HG03521 (cell line): ENCODE measurements around the gene PI4KA.
A peak's percentile ranks its signal among the peaks of the same experiment; 100 is the strongest.
"Not testable (repeated sequence)": the region's sequence is repeated elsewhere in the genome, so short reads cannot be mapped to it uniquely, and the experiment has no call there.

ENCODE experiments used
- ATAC-seq: cut with Tn5 transposase; IDR thresholded peaks from one replicate; pipeline ENCODE4 v1.9.1; 2021; ENCODE audit warnings: mild to moderate bottlenecking, moderate library complexity; ENCODE audit not compliant: unreplicated experiment

The PI4KA gene

DNA sequence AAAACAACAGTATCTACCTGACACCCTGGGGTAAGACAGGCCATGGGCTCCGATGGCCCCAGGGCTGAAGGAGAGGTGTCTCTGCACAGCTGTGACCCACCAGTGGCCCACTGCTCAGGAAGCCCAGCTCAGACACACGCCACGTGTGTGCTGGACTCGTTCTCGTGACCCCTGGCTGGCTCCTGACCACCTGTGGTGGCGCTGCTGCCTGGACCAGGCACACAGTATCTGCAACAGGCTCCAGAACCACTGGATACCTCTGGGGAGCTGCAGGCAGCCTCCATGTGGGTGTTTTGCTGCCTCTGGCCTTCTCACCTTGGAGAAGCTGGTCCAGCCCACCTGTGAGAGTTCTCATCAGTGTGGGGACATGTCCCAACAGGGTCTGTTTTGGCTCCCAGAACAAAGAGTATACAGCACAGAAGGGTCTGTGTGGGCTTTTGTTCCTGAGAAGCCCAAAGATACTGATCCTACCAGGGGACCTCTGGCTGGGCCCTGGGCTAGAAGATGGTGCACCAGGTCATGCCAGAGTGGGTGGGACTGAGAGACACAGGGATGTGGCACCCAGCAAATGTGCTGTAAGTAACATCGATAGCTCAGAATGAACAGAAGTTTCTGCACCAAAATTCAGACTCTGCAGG lies 106.4 kb downstream of the PI4KA start:
- no peak for ATAC-seq

- no peak for ATAC-seq
Observed at GRCh38 chr22:20751185-20751851, 107.3 kb downstream of the PI4KA start.

DNA sequence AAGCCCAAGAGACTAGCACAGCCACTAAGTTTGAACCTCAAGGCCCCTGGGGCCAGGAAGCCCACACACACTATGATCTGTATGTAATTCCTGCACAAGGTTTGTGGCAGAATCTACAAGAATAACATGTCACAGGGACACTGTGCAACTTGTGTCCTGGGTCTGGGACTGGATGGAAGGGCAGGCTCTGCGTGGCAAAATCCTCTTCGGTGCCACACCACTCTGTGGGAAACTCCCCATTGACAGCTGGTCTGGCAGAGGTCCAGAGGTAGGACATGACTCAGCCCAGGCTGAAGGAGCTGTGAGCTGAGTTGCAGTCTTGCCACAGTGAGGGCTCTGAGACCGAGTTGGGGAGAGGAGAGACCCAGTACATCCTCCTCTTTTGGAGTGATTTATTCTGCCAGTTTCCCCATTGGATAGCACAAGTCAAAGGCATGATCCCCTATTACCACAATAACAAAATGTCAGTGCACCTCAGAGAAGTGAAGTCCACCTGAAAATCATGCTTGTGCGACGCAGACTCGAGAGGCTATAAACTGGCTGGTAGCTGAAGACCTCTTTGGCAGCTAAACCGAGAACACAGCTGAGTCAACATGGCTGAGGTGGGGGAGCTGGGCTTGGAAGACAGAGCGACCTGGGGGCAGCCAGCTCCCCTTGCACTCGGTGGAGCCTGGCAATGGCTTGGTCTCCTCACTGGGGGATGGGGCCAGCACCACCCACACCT lies 108.0 kb downstream of the PI4KA start:
- ATAC-seq, result no peak

- ATAC-seq, result no peak
Observed at GRCh38 chr22:20749453-20749852, 109.2 kb downstream of the PI4KA start.

GRCh38 chr22:20748731-20749428 lies 109.7 kb downstream of the PI4KA start:
- peak; percentile 39 for ATAC-seq

DNA sequence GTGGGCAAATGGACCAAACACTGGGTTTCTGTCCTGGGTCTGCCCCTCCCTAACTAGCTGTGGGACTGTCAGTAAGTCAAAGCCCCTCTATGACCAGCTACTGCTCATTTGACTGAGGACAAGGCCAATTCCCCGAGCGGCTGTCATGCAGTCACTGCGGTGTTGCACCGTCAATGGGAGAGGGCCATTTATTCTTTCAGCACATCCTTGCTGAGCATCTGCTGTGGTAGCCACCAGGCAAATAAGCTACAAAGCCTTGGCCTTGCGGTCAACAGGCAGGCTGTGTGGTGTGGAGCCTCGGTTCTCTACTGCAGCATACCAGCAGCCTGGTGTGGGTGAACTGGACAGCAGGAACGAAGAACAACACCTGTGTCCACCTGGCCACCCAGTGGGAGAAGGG lies 110.5 kb downstream of the PI4KA start:
- ATAC-seq, result no peak

DNA sequence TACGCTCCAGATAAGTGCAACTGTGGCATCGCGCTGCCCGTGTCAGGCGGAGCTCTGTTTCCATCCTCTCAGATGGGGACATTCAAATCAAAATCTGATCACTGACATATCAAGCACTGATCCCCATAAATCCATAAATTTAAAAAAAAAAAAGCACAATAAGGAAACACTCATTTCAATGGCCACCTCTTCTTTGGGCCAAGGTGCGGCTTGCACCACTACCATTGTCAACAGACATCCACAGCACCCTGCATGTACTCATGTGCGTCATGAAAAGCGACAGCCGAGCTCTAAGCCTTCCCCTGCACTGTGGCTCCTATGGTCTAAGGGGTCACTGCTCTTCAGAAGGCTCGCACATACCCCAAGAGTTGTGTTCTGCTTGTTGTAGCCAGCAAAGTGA lies 111.4 kb downstream of the PI4KA start:
- no peak for ATAC-seq

- no peak for ATAC-seq
Observed at GRCh38 chr22:20746431-20747189, 112.0 kb downstream of the PI4KA start.

- no peak for ATAC-seq
Observed at GRCh38 chr22:20745119-20745518, 113.5 kb downstream of the PI4KA start.

GRCh38 chr22:20744456-20744855 lies 114.2 kb downstream of the PI4KA start:
- ATAC-seq, result no peak

GRCh38 chr22:20742764-20743163 lies 115.8 kb downstream of the PI4KA start:
- no peak for ATAC-seq

DNA sequence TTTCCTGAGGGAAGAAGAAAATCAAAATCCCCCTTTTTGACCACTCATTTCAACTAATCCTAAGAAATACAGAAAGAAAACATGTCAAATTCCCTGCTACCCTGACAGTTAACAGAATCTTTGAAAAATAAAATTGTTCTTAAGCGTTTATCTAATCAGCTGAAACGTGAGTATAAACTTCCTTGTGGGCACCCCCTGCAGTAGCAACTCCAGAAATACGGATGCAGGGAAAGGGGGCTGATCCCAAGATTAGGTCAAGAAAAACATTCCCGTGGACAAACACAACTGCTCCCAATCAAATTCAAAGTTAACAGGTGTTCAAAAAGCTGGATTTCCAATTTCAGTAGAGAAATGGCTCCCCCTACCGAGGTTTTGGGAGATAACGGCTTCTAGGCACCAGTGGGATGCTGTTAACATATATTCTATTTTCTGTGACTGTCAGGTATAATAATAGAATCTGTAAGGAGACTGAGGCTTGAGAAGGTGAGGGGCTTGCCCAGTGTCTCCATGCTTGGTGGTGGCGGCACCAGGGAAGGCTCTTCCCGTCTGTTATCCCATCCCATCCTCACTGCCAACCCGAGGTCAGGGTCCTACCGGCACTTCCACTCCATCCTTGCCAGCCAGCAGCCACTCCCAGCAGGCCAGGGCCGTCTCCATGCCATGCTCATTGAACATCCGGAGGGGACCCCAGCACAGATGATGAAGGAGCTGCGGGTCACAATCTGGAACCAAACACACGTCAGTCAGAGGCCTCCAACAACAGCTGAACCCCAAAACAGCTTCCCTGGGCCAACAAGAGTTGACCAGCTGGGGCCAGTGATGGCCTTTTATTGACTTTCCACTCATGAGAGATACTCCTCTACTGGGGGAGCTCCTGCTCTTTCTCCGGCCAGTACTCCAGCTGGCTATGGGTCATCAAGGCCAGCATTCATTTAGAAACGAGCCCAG lies 116.7 kb downstream of the PI4KA start:
- ATAC-seq, result no peak

- ATAC-seq, result no peak
Observed at GRCh38 chr22:20741008-20741633, 117.5 kb downstream of the PI4KA start.

DNA sequence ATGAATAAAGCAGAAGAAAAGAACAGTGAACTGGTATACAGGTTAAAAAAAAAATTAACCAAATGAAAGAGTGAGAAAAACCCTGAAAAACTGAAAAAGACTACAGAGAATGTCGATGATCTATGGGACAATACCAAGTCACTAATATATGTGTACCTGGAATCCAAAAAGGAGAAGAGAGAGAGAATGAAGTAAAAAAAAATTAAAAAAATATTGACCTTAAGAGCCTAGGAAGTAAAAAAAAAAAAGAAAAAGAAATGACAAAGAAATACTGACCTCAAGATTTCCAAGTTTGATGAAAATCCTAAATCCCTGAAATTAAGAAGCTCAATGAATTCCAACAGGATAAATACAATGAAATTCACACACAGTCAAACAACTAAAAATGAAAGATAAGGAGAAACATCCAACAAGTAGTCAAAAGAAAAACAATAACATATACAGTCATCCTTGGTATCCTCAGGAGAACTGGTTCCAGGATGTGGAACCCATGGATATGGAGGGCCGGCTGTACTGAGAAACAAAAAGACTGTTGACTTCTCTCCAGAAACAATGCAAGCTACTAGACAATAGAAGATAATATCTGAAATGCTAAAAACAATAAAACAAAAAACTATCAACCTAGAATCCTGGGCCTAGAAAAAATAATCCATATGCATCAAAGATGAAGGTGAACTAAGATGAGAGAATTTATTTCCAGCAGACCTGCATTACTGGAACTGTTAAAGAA lies 118.2 kb downstream of the PI4KA start:
- no peak for ATAC-seq

- no peak for ATAC-seq
Observed at GRCh38 chr22:20738394-20739089, 120.1 kb downstream of the PI4KA start.

- ATAC-seq, result not testable (repeated sequence)
Observed at GRCh38 chr22:20736891-20737290, 121.7 kb downstream of the PI4KA start.

GRCh38 chr22:20735356-20736162 lies 123.1 kb downstream of the PI4KA start:
- ATAC-seq, result not testable (repeated sequence)
